NB4 (cell line): ENCODE data around the gene TMEM123.

Experiments used
- CTCF ChIP-seq: IDR thresholded peaks from one replicate; pipeline ENCODE4 v1.5.1; 2012; ENCODE audit warnings: low read depth, low read length
- MAX ChIP-seq: IDR thresholded peaks from 2 replicates; pipeline ENCODE4 v1.6.1; 2011; ENCODE audit warnings: low read depth, low read length
- POLR2A ChIP-seq: IDR thresholded peaks from 2 replicates; pipeline ENCODE4 v1.6.1; 2011; ENCODE audit warnings: mild to moderate bottlenecking; ENCODE audit not compliant: insufficient read length; ENCODE audit errors: extremely low read depth

GRCh38 chr11:102470251-102470650 lies 17.7 kb upstream of the TMEM123 start:
- no peak for TF ChIP-seq POLR2A
- TF ChIP-seq MAX = no peak
- no peak for TF ChIP-seq CTCF
